Osteocyte (in vitro differentiated cells): ENCODE measurements around the gene FRYL. TPM values are rescaled to one million over a fixed set of nuclear protein-coding genes. Genes with fewer than 3 reads are reported as not detected.

Experiments used
- DNase-seq: peaks from one replicate; pipeline ENCODE4 v3.0.0; 2021; ENCODE audit warnings: mixed read lengths; ENCODE audit not compliant: unreplicated experiment; ENCODE audit errors: extremely low spot score
- H3K27ac Mint-ChIP-seq: one replicate; pipeline ENCODE4 v1.8.0; 2021; ENCODE audit warnings: mild to moderate bottlenecking, mixed read lengths; ENCODE audit not compliant: unreplicated experiment
- H3K27me3 Mint-ChIP-seq: one replicate; pipeline ENCODE4 v1.8.0; 2021; ENCODE audit warnings: mixed read lengths; ENCODE audit not compliant: unreplicated experiment
- H3K36me3 Mint-ChIP-seq: one replicate; pipeline ENCODE4 v1.8.0; 2021; ENCODE audit warnings: mixed read lengths; ENCODE audit not compliant: unreplicated experiment
- H3K4me1 Mint-ChIP-seq: one replicate; pipeline ENCODE4 v1.8.0; 2021; ENCODE audit warnings: mixed read lengths; ENCODE audit not compliant: unreplicated experiment
- H3K4me3 Mint-ChIP-seq: one replicate; pipeline ENCODE4 v1.8.0; 2021; ENCODE audit warnings: mild to moderate bottlenecking, moderate library complexity, mixed read lengths; ENCODE audit not compliant: unreplicated experiment
- H3K9me3 Mint-ChIP-seq: one replicate; pipeline ENCODE4 v1.8.0; 2021; ENCODE audit warnings: mixed read lengths; ENCODE audit not compliant: unreplicated experiment
- total RNA-seq: library from RNA; stranded (reverse); gene quantifications from 2 replicates; pipeline ENCODE4 v1.2.1, GENCODE V29; 2021
- TF ChIP-seq, protein P1 (sequence below): fragments of 200-600 bp; sonication (generic); IDR thresholded peaks from 2 replicates; pipeline ENCODE4 v1.5.0; 2021; ENCODE audit warnings: antibody characterized with exemption, mild to moderate bottlenecking, moderate library complexity

FRYL gene
- total RNA-seq, 1 donor from 2014 or later = 61.9 TPM

DNA sequence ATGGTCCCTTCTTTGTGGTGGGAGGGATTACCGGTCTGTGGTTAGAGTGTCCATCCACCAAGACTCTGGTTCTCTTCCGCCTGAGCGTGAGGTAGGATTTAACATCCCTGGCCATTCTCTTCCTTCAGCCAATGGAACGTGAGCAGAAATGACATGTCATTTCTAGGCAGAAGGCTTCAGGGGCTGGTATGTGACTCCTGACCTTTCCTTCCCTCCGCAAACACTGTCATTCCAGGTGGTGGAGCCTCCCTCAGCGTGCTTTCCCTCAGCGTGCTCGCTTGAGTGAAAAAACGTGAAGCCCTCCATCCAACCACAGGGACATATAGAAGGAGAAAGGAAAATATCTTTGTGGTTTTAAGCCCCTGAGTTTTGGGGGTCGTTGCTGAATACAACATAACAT, 330.9 kb downstream of the FRYL start:
- Mint-ChIP-seq H3K27me3 (peaks cover under 1% of the 10 kb centered on the region), H3K4me3 (no peak overlapping the region), H3K27ac (no peak overlapping the region), H3K9me3 (no peaks in the 10 kb centered on the region), H3K4me1 (peaks cover 6% of the 10 kb centered on the region), H3K36me3 (no peaks in the 10 kb centered on the region)
- TF ChIP-seq, protein P1, sequence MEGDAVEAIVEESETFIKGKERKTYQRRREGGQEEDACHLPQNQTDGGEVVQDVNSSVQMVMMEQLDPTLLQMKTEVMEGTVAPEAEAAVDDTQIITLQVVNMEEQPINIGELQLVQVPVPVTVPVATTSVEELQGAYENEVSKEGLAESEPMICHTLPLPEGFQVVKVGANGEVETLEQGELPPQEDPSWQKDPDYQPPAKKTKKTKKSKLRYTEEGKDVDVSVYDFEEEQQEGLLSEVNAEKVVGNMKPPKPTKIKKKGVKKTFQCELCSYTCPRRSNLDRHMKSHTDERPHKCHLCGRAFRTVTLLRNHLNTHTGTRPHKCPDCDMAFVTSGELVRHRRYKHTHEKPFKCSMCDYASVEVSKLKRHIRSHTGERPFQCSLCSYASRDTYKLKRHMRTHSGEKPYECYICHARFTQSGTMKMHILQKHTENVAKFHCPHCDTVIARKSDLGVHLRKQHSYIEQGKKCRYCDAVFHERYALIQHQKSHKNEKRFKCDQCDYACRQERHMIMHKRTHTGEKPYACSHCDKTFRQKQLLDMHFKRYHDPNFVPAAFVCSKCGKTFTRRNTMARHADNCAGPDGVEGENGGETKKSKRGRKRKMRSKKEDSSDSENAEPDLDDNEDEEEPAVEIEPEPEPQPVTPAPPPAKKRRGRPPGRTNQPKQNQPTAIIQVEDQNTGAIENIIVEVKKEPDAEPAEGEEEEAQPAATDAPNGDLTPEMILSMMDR = no peak
- DNase-seq = no peak

Other genes with a start within 250 kb of the FRYL start
- gene OCIAD1, start 50.8 kb upstream of the FRYL start, total RNA-seq = 146 and 165 TPM in 2 replicates
- 8.7 and 9.0 TPM in 2 replicates for gene OCIAD2, start 126.5 kb upstream of the FRYL start, total RNA-seq
- gene CWH43, start 206.0 kb upstream of the FRYL start, total RNA-seq = not detected in 2 replicates